Endothelial cell (in vitro differentiated cells): Measurements from ENCODE around the gene SCT. TPM values are rescaled to one million over a fixed set of nuclear protein-coding genes. Genes with fewer than 3 reads are reported as not detected.
A peak's percentile ranks its signal among the peaks of the same experiment; 100 is the strongest.

Experiments used
- DNase-seq: peaks from one replicate; pipeline ENCODE4 v3.0.0; 2021; ENCODE audit warnings: low spot score
- H3K27ac Mint-ChIP-seq: one replicate; pipeline ENCODE4 v1.8.0; 2021; ENCODE audit warnings: mixed read lengths, inconsistent platforms; ENCODE audit not compliant: unreplicated experiment
- H3K27me3 Mint-ChIP-seq: one replicate; pipeline ENCODE4 v1.8.0; 2021; ENCODE audit warnings: mild to moderate bottlenecking, moderate library complexity, mixed read lengths, inconsistent platforms; ENCODE audit not compliant: unreplicated experiment
- H3K36me3 Mint-ChIP-seq: one replicate; pipeline ENCODE4 v1.8.0; 2021; ENCODE audit warnings: mild to moderate bottlenecking, low read depth, mixed read lengths, inconsistent platforms; ENCODE audit not compliant: unreplicated experiment
- H3K4me1 Mint-ChIP-seq: one replicate; pipeline ENCODE4 v1.8.0; 2021; ENCODE audit warnings: mild to moderate bottlenecking, mixed read lengths, inconsistent platforms; ENCODE audit not compliant: unreplicated experiment
- H3K4me3 Mint-ChIP-seq: one replicate; pipeline ENCODE4 v1.8.0; 2021; ENCODE audit warnings: mild to moderate bottlenecking, mixed read lengths, inconsistent platforms; ENCODE audit not compliant: unreplicated experiment
- H3K9me3 Mint-ChIP-seq: one replicate; pipeline ENCODE4 v1.8.0; 2021; ENCODE audit warnings: mixed read lengths, inconsistent platforms; ENCODE audit not compliant: unreplicated experiment
- total RNA-seq: library from RNA; stranded (reverse); fragmentation: NEBNext Ultra II Directional; extraction: Animal tissue kit (Norgen Biotek cat#: 25700); gene quantifications from one replicate; pipeline ENCODE4 v1.2.1, GENCODE V29; 2021; ENCODE audit not compliant: unreplicated experiment
- TF ChIP-seq, protein P1 (sequence below): fragments of 200-600 bp; sonication (generic); IDR thresholded peaks from one replicate; pipeline ENCODE4 v1.5.0; 2021; ENCODE audit warnings: antibody characterized with exemption; ENCODE audit not compliant: unreplicated experiment

SCT gene
- total RNA-seq, 1 donor from 2014 or later: 1.8 TPM

GRCh38 chr11:597166-597725, 29.7 kb downstream of the SCT start:
- H3K27ac Mint-ChIP-seq: peak overlapping the region; percentile 36
- TF ChIP-seq, protein P1, sequence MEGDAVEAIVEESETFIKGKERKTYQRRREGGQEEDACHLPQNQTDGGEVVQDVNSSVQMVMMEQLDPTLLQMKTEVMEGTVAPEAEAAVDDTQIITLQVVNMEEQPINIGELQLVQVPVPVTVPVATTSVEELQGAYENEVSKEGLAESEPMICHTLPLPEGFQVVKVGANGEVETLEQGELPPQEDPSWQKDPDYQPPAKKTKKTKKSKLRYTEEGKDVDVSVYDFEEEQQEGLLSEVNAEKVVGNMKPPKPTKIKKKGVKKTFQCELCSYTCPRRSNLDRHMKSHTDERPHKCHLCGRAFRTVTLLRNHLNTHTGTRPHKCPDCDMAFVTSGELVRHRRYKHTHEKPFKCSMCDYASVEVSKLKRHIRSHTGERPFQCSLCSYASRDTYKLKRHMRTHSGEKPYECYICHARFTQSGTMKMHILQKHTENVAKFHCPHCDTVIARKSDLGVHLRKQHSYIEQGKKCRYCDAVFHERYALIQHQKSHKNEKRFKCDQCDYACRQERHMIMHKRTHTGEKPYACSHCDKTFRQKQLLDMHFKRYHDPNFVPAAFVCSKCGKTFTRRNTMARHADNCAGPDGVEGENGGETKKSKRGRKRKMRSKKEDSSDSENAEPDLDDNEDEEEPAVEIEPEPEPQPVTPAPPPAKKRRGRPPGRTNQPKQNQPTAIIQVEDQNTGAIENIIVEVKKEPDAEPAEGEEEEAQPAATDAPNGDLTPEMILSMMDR: peak; percentile 21

DNA sequence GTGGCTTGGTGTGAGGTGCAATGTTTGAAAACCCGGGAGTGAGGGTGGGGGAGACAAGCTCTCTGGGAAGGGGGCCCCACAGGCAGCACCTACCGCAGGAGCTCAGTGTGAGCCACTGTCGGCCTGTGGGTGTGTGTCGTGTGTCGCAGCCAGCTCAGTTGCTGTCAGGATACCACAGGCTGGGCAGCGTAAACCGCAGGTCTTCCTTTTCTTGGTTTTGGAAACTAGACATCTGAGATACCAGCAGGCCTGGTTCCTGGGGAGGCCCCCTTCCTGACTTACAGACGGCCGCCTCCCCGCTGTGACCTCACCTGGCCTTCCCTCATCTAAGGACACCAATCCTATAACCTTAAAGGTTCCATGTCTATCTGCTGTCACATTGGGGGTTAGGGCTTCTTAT, 30.6 kb downstream of the SCT start:
- H3K36me3 Mint-ChIP-seq: peaks cover 34% of the 10 kb centered on the region
- no peak overlapping the region for H3K4me3 Mint-ChIP-seq
- no peak overlapping the region for H3K27ac Mint-ChIP-seq
- DNase-seq: no peak
- peaks cover 4% of the 10 kb centered on the region for H3K27me3 Mint-ChIP-seq
- H3K4me1 Mint-ChIP-seq: no peaks in the 10 kb centered on the region
- TF ChIP-seq, protein P1: no peak
- H3K9me3 Mint-ChIP-seq: no peaks in the 10 kb centered on the region

More at GRCh38 chr11:597166-597725, 29.7 kb downstream of the SCT start:
- H3K36me3 Mint-ChIP-seq: peaks cover 38% of the 10 kb centered on the region
- H3K4me3 Mint-ChIP-seq: peak overlapping the region; percentile 31
- H3K4me1 Mint-ChIP-seq: no peaks in the 10 kb centered on the region
- DNase-seq: peak; percentile 51
- peaks cover 7% of the 10 kb centered on the region for H3K27me3 Mint-ChIP-seq
- no peaks in the 10 kb centered on the region for H3K9me3 Mint-ChIP-seq

- H3K36me3 Mint-ChIP-seq: peaks cover 37% of the 10 kb centered on the region
These were observed 31.6 kb downstream of the SCT start for GRCh38 chr11:595400-595799.

DNA sequence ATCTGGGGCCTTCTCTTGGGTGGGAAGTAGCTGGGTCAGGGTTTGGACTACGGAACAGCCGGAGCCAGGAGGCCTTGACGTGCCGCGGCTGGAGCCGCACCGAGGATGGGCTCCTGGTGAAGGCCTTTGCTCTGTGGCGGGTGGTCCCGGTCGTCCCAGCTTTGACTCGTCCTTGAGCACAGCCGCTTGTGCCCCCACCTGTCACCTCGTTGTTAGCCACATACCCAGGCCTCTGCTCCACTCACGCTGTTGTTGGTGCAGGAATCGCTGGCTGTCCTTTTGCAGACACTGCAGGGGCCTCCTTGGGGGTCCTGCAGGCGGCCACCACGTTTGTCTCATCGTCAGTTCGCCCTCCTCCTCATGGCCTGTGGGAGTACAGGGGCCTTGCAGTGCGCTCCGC, 33.6 kb downstream of the SCT start:
- H3K4me3 Mint-ChIP-seq: no peak overlapping the region

More at GRCh38 chr11:595400-595799, 31.6 kb downstream of the SCT start:
- Mint-ChIP-seq H3K9me3 (no peaks in the 10 kb centered on the region), H3K4me1 (no peaks in the 10 kb centered on the region), H3K27ac (no peak overlapping the region), H3K4me3 (no peak overlapping the region), H3K27me3 (peaks cover 4% of the 10 kb centered on the region)
- DNase-seq: no peak
- TF ChIP-seq, protein P1: no peak

GRCh38 chr11:592918-593317, 34.1 kb downstream of the SCT start:
- H3K9me3 Mint-ChIP-seq: no peaks in the 10 kb centered on the region
- H3K4me1 Mint-ChIP-seq: peaks cover 2% of the 10 kb centered on the region
- TF ChIP-seq, protein P1: no peak
- peaks cover 12% of the 10 kb centered on the region for H3K27me3 Mint-ChIP-seq
- DNase-seq: no peak
- no peak overlapping the region for H3K27ac Mint-ChIP-seq
- no peak overlapping the region for H3K4me3 Mint-ChIP-seq
- H3K36me3 Mint-ChIP-seq: peaks cover 41% of the 10 kb centered on the region

More for the DNA sequence above, 33.6 kb downstream of the SCT start:
- TF ChIP-seq, protein P1: no peak
- Mint-ChIP-seq H3K36me3 (peaks cover 41% of the 10 kb centered on the region), H3K9me3 (no peaks in the 10 kb centered on the region), H3K27me3 (peaks cover 9% of the 10 kb centered on the region), H3K27ac (no peak overlapping the region), H3K4me1 (no peaks in the 10 kb centered on the region)
- DNase-seq: no peak
